Measurements from ENCODE around the gene ATP1A2. TPM values are rescaled to one million over a fixed set of nuclear protein-coding genes. Genes with fewer than 3 reads are reported as not detected.

The ATP1A2 gene
- total RNA-seq, 1 donor from 2014 or later = 4.5 TPM

DNA sequence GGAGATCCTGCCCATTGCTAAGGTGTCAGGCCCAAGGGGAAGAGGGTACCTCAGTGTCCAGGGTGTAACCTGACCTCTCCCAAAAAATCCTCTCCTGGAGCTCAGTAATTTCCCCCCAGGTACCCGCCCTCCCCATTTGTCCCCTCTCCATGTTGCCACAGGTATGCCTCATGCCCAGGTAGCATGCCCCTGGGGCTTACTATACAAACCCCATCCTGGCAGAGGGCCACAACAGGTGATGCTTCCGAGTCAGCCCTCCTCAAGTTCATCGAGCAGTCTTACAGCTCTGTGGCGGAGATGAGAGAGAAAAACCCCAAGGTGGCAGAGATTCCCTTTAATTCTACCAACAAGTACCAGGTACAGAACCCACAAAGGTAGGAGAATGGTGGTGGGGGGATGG, 51.5 kb downstream of the ATP1A2 start:
- no peak overlapping the region for H3K27ac ChIP-seq
- H3K4me3 ChIP-seq = no peak overlapping the region
- H3K36me3 ChIP-seq = no peaks in the 10 kb centered on the region
- intact Hi-C loops (cut with DNase I) = no loop called here
- H3K4me1 ChIP-seq = peaks cover 10% of the 10 kb centered on the region
- TF ChIP-seq, protein P1, sequence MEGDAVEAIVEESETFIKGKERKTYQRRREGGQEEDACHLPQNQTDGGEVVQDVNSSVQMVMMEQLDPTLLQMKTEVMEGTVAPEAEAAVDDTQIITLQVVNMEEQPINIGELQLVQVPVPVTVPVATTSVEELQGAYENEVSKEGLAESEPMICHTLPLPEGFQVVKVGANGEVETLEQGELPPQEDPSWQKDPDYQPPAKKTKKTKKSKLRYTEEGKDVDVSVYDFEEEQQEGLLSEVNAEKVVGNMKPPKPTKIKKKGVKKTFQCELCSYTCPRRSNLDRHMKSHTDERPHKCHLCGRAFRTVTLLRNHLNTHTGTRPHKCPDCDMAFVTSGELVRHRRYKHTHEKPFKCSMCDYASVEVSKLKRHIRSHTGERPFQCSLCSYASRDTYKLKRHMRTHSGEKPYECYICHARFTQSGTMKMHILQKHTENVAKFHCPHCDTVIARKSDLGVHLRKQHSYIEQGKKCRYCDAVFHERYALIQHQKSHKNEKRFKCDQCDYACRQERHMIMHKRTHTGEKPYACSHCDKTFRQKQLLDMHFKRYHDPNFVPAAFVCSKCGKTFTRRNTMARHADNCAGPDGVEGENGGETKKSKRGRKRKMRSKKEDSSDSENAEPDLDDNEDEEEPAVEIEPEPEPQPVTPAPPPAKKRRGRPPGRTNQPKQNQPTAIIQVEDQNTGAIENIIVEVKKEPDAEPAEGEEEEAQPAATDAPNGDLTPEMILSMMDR (IDR thresholded peaks at IDR 0.05) = no peak
- no peaks in the 10 kb centered on the region for H3K27me3 ChIP-seq (ENCODE audit: low read depth)
- H3K9me3 ChIP-seq = no peaks in the 10 kb centered on the region
- no peak for ATAC-seq
- no peak for DNase-seq

DNA sequence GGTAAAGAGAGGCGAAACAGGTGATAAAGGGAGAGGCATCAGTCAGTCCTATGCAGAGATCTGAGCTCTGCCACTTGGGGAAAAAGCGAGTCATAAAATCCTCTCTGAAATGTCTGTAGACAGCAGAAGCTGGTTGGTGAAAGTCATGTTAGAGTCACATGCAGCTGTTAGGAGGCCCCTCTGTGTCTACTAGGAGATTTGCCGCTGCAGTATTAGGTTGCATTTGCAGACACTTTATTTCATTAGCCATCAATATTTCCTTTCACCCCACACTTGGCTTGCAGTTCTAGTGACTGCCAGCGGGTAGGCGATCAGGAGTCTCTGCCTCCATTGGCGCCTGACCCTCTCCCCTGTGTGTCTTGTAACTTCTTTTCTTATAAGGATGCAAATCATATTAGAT, 52.0 kb downstream of the ATP1A2 start:
- no peak for DNase-seq
- peaks cover 6% of the 10 kb centered on the region for H3K4me1 ChIP-seq
- H3K36me3 ChIP-seq = no peaks in the 10 kb centered on the region
- TF ChIP-seq, protein P1 (IDR thresholded peaks at IDR 0.05) = no peak
- H3K9me3 ChIP-seq = no peaks in the 10 kb centered on the region
- H3K4me3 ChIP-seq = no peak overlapping the region
- no peak overlapping the region for H3K27ac ChIP-seq
- H3K27me3 ChIP-seq (ENCODE audit: low read depth) = no peaks in the 10 kb centered on the region
- intact Hi-C loops (cut with DNase I) = no loop called here
- no peak for ATAC-seq

- DNase-seq (no peak), ATAC-seq (no peak)
- Histone ChIP-seq H3K36me3 (no peaks in the 10 kb centered on the region), H3K4me1 (peaks cover 5% of the 10 kb centered on the region), H3K27me3 (ENCODE audit: low read depth) (no peaks in the 10 kb centered on the region), H3K27ac (no peak overlapping the region), H3K9me3 (no peaks in the 10 kb centered on the region), H3K4me3 (no peak overlapping the region)
- intact Hi-C loops (cut with DNase I) = no loop called here
- TF ChIP-seq, protein P1 (IDR thresholded peaks at IDR 0.05) = no peak
These were observed 52.5 kb downstream of the ATP1A2 start for GRCh38 chr1:160168016-160168415.

DNA sequence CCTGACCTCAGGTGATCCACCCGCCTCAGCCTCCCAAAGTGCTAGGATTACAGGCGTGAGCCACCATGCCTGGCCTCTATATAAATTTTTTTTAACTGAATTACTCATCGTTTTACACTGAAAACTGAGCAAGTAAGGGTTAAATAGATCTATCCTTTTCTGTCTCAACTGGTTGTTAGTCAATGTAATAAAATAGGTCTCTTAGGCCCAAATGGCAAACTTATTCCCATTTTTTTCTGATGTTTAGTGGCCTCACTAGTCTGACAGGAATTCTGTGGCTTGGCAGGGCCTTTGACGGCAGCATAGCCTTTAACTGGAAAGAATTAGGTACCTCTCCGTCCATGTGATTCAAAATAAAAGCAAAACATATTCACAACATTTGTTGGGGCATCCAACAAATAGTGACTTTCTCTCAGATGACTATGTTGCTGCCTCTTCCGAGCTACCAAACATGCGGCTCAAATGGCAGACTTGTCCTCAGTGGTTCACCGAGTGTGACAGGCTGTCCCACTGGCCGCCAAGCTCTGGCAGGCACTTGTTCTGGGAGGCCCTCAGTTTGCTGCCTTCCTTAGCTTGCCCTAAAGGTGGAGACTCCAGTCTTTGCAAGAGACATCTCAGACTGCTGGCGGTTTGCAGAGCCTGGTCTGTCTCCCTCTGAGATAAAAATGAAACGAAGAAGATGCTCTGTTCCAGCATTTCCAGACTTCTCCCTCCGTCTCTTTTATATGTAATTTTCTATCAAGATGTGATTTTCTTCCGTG, 53.2 kb downstream of the ATP1A2 start:
- Histone ChIP-seq H3K27ac (no peak overlapping the region), H3K9me3 (no peaks in the 10 kb centered on the region), H3K27me3 (ENCODE audit: low read depth) (no peaks in the 10 kb centered on the region), H3K4me3 (no peak overlapping the region), H3K36me3 (no peaks in the 10 kb centered on the region), H3K4me1 (peaks cover 5% of the 10 kb centered on the region)
- ATAC-seq = no peak
- intact Hi-C loops (cut with DNase I) = no loop called here
- TF ChIP-seq, protein P1 (IDR thresholded peaks at IDR 0.05) = no peak
- DNase-seq = no peak

- H3K27ac ChIP-seq = no peak overlapping the region
- peaks cover 5% of the 10 kb centered on the region for H3K4me1 ChIP-seq
- no peak for ATAC-seq
- H3K9me3 ChIP-seq = no peaks in the 10 kb centered on the region
- intact Hi-C loops (cut with DNase I) = no loop called here
- TF ChIP-seq, protein P1 (IDR thresholded peaks at IDR 0.05) = no peak
- DNase-seq = no peak
- no peaks in the 10 kb centered on the region for H3K36me3 ChIP-seq
- H3K4me3 ChIP-seq = no peak overlapping the region
- no peaks in the 10 kb centered on the region for H3K27me3 ChIP-seq (ENCODE audit: low read depth)
These were observed 54.2 kb downstream of the ATP1A2 start for GRCh38 chr1:160169553-160170399.

All from lower lobe of right lung (tissue), 2 donors.